Endodermal cell (in vitro differentiated cells): ENCODE data around the gene TBPL2. TPM values are rescaled to one million over a fixed set of nuclear protein-coding genes. Genes with fewer than 3 reads are reported as not detected.

Experiments
- DNase-seq: peaks from one replicate; pipeline ENCODE4 v3.0.0-alpha.2; 2017
- H3K27ac ChIP-seq: 2 replicates; pipeline ENCODE4 v1.5.1; 2013; ENCODE audit warnings: mild to moderate bottlenecking, low read depth, low read length, moderate library complexity
- H3K27me3 ChIP-seq: 2 replicates; pipeline ENCODE4 v1.6.1; 2013; ENCODE audit warnings: mild to moderate bottlenecking, low read length, moderate library complexity; ENCODE audit not compliant: insufficient read depth, control insufficient read depth, poor library complexity, severe bottlenecking
- H3K36me3 ChIP-seq: 2 replicates; pipeline ENCODE4 v1.7.0; 2013; ENCODE audit warnings: mild to moderate bottlenecking, low read length, moderate library complexity; ENCODE audit not compliant: control insufficient read depth, insufficient read depth
- H3K4me1 ChIP-seq: one replicate; pipeline ENCODE4 v1.7.0; 2013; ENCODE audit warnings: low read length; ENCODE audit not compliant: control insufficient read depth, insufficient read depth
- H3K4me3 ChIP-seq: 2 replicates; pipeline ENCODE4 v1.5.1; 2013; ENCODE audit warnings: mild to moderate bottlenecking, low read length, moderate library complexity
- H3K9ac ChIP-seq: 2 replicates; pipeline ENCODE4 v1.6.1; 2013; ENCODE audit warnings: mild to moderate bottlenecking, low read length, moderate library complexity; ENCODE audit not compliant: poor library complexity, severe bottlenecking; ENCODE audit errors: extremely low read depth
- H3K9me3 ChIP-seq: 2 replicates; pipeline ENCODE4 v1.6.1; 2013; ENCODE audit warnings: mild to moderate bottlenecking, low read length, moderate library complexity; ENCODE audit not compliant: control insufficient read depth
- H3K27ac Mint-ChIP-seq: 2 replicates; pipeline ENCODE4 v1.8.0; 2020; ENCODE audit warnings: mixed read lengths
- H3K27me3 Mint-ChIP-seq: 2 replicates; pipeline ENCODE4 v1.8.0; 2021; ENCODE audit warnings: mild to moderate bottlenecking, mixed read lengths; ENCODE audit not compliant: insufficient read depth
- H3K36me3 Mint-ChIP-seq: 2 replicates; pipeline ENCODE4 v1.8.0; 2020; ENCODE audit warnings: low read depth, mixed read lengths
- H3K4me1 Mint-ChIP-seq: 2 replicates; pipeline ENCODE4 v1.8.0; 2020; ENCODE audit warnings: mixed read lengths
- H3K4me3 Mint-ChIP-seq: 2 replicates; pipeline ENCODE4 v1.8.0; 2020; ENCODE audit warnings: mild to moderate bottlenecking, moderate library complexity, mixed read lengths
- H3K9me3 Mint-ChIP-seq: 2 replicates; pipeline ENCODE4 v1.8.0; 2020; ENCODE audit warnings: mild to moderate bottlenecking, mixed read lengths
- CTCF ChIP-seq: fragments of 200-600 bp; sonication (generic); conservative IDR thresholded peaks from 2 replicates; pipeline ENCODE4 v1.5.0; 2021; ENCODE audit warnings: antibody characterized with exemption, mild to moderate bottlenecking
- WGBS, 2 experiments: methylation state at CpG; one replicate each; pipeline versions ENCODE4 v1.1.5 to v1.1.7; 2013; ENCODE audit warnings: missing lambda C conversion rate in 2 of 2, mixed read lengths in 1 of 2; ENCODE audit not compliant: insufficient coverage in 1 of 2, insufficient read length in 1 of 2; 5-methylcytosine and 5-hydroxymethylcytosine counted together
- total RNA-seq, 2 donors: library from RNA; stranded (reverse); fragmentation: NEBNext Ultra II Directional in 1 of 2; extraction: Animal tissue kit (Norgen Biotek cat#: 25700) in 1 of 2; gene quantifications; 2 replicates in 1 of 2; 3 replicates in 1 of 2; pipeline ENCODE4 v1.2.1, GENCODE V29; 2021

The TBPL2 gene
- total RNA-seq, 2 donors from 2014 or later: not detected

GRCh38 chr14:55470025-55470424 lies 29.6 kb upstream of the TBPL2 start:
- H3K36me3 Mint-ChIP-seq: no peaks in the 10 kb centered on the region
- no peak for TF ChIP-seq CTCF
- no peaks in the 10 kb centered on the region for H3K4me1 Mint-ChIP-seq
- Histone ChIP-seq H3K27me3 (no peaks in the 10 kb centered on the region), H3K4me3 (no peak overlapping the region), H3K9ac (no peak overlapping the region), H3K36me3 (no peaks in the 10 kb centered on the region), H3K27ac (no peak overlapping the region), H3K4me1 (no peaks in the 10 kb centered on the region), H3K9me3 (peaks cover 10% of the 10 kb centered on the region)
- DNase-seq: no peak
- no peak overlapping the region for H3K27ac Mint-ChIP-seq
- WGBS, 2 experiments: 90% methylated on average over 1 of the region's 1 CpG
- H3K4me3 Mint-ChIP-seq: no peak overlapping the region
- H3K9me3 Mint-ChIP-seq: peaks cover 7% of the 10 kb centered on the region
- H3K27me3 Mint-ChIP-seq: peaks cover 2% of the 10 kb centered on the region

GRCh38 chr14:55467307-55467706 lies 26.9 kb upstream of the TBPL2 start:
- no peak for TF ChIP-seq CTCF
- 91 to 93% methylated on average over 3 to 7 of the region's 7 CpGs for WGBS, 2 experiments
- H3K9me3 Mint-ChIP-seq: peaks cover 7% of the 10 kb centered on the region
- Histone ChIP-seq H3K4me1 (no peaks in the 10 kb centered on the region), H3K9ac (no peak overlapping the region), H3K27me3 (no peaks in the 10 kb centered on the region), H3K36me3 (no peaks in the 10 kb centered on the region), H3K27ac (no peak overlapping the region), H3K9me3 (peaks cover 10% of the 10 kb centered on the region), H3K4me3 (no peak overlapping the region)
- H3K36me3 Mint-ChIP-seq: no peaks in the 10 kb centered on the region
- no peak overlapping the region for H3K4me3 Mint-ChIP-seq
- peaks cover 3% of the 10 kb centered on the region for H3K27me3 Mint-ChIP-seq
- no peaks in the 10 kb centered on the region for H3K4me1 Mint-ChIP-seq
- H3K27ac Mint-ChIP-seq: no peak overlapping the region
- DNase-seq: no peak

GRCh38 chr14:55458800-55459515 lies 18.5 kb upstream of the TBPL2 start:
- H3K27ac Mint-ChIP-seq: no peak overlapping the region
- H3K9ac ChIP-seq: no peak overlapping the region
- DNase-seq: no peak
- no peak overlapping the region for H3K4me3 ChIP-seq
- H3K36me3 ChIP-seq: no peaks in the 10 kb centered on the region
- no peak for TF ChIP-seq CTCF
- H3K36me3 Mint-ChIP-seq: no peaks in the 10 kb centered on the region
- no peaks in the 10 kb centered on the region for H3K27me3 ChIP-seq
- H3K4me1 ChIP-seq: peaks cover 6% of the 10 kb centered on the region
- 90 to 97% methylated on average over 7 to 8 of the region's 9 CpGs for WGBS, 2 experiments
- H3K9me3 Mint-ChIP-seq: peaks cover 12% of the 10 kb centered on the region
- peaks cover 24% of the 10 kb centered on the region for H3K4me1 Mint-ChIP-seq
- H3K9me3 ChIP-seq: no peaks in the 10 kb centered on the region
- no peak overlapping the region for H3K27ac ChIP-seq
- H3K4me3 Mint-ChIP-seq: no peak overlapping the region
- peaks cover 2% of the 10 kb centered on the region for H3K27me3 Mint-ChIP-seq
